Measurements from ENCODE around the gene NFAM1. TPM values are rescaled to one million over a fixed set of nuclear protein-coding genes. Genes with fewer than 3 reads are reported as not detected.

The NFAM1 gene
- total and polyA plus RNA-seq, 2 experiments from 2014 or later, result not detected

DNA sequence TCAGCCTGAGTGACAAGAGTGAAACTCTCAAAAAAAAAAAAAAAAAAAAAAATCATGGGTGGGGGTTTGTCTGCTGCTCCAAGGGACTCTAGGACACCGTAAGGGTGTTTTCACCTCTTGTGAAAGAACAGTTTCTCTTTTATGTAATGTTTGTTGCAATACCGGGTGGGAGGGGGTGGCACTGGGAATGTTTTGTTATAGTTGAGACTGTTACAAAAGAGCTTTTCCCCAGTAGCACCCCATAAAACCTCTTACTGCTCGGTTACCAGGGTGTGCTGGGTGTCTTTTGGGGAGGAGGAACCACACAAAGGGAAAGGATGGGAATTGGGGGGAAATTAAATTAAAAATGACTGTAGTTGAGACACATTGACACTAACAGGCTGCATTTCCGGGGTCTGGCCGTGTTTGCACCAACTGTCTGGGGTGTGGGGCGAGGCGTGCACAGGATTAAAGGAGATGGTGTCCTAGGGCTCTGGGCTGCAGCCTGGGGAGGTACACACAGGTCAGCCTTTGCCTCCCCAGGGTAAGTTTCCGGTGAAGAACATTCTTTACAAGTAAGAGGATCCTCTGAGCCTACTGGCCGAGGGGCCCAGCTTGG lies 1.6 kb downstream of the NFAM1 start:
- H3K9ac ChIP-seq, result no peak overlapping the region
- H3K9me3 ChIP-seq (ENCODE audit: low read depth), result no peaks in the 10 kb centered on the region
- H3K79me2 ChIP-seq (ENCODE audit: insufficient read depth), result no peaks in the 10 kb centered on the region
- no peaks in the 10 kb centered on the region for H3K36me3 ChIP-seq (ENCODE audit: low read depth)
- no peaks in the 10 kb centered on the region for H3F3A ChIP-seq (ENCODE audit: insufficient read depth)
- no peak overlapping the region for H3K27ac ChIP-seq
- WGBS, 2 experiments (ENCODE audit: low coverage in 1 of 2, low lambda C conversion rate in 2 of 2, missing lambda C conversion rate in 2 of 2), result 65 to 68% methylated on average over 9 of the region's 9 CpGs
- in situ Hi-C loops (cut with MboI), result loop anchor here (10.0 kb wide), 2 partner anchors 266 to 336 kb away; partner anchors contain the start of gene NDUFA6
- TF ChIP-seq EZH2 (IDR thresholded peaks at IDR 0.05; ENCODE audit: insufficient read depth, poor library complexity, severe bottlenecking) (no peak), EZH2phosphoT487 (IDR thresholded peaks at IDR 0.05; ENCODE audit: insufficient read depth, low read depth) (no peak)
- no peak overlapping the region for H3K4me2 ChIP-seq (ENCODE audit: unreplicated experiment)
- no peaks in the 10 kb centered on the region for H4K20me1 ChIP-seq (ENCODE audit: insufficient read depth)
- DNase-seq, result no peak
- no peaks in the 10 kb centered on the region for H3K9me2 ChIP-seq (ENCODE audit: insufficient read depth)
- no peak overlapping the region for H3K4me3 ChIP-seq
- H3K27me3 ChIP-seq (replicated peaks; ENCODE audit: insufficient read depth), result peaks cover 44% of the 10 kb centered on the region
- no peak overlapping the region for H2AFZ ChIP-seq
- no peaks in the 10 kb centered on the region for H3K4me1 ChIP-seq (ENCODE audit: insufficient read depth)

GRCh38 chr22:42428760-42429159 lies 3.4 kb downstream of the NFAM1 start:
- WGBS, 2 experiments (ENCODE audit: low coverage in 1 of 2, low lambda C conversion rate in 2 of 2, missing lambda C conversion rate in 2 of 2), result 41 to 66% methylated on average over 3 of the region's 3 CpGs
- H3K4me3 ChIP-seq, result no peak overlapping the region
- no peaks in the 10 kb centered on the region for H4K20me1 ChIP-seq (ENCODE audit: insufficient read depth)
- no peaks in the 10 kb centered on the region for H3F3A ChIP-seq (ENCODE audit: insufficient read depth)
- no peaks in the 10 kb centered on the region for H3K79me2 ChIP-seq (ENCODE audit: insufficient read depth)
- TF ChIP-seq EZH2 (IDR thresholded peaks at IDR 0.05; ENCODE audit: insufficient read depth, poor library complexity, severe bottlenecking), result no peak
- H3K9ac ChIP-seq, result no peak overlapping the region
- no peak overlapping the region for H3K27ac ChIP-seq
- H3K36me3 ChIP-seq (ENCODE audit: low read depth), result no peaks in the 10 kb centered on the region
- peaks cover 34% of the 10 kb centered on the region for H3K27me3 ChIP-seq (replicated peaks; ENCODE audit: insufficient read depth)
- no peak overlapping the region for H2AFZ ChIP-seq
- H3K9me3 ChIP-seq (ENCODE audit: low read depth), result no peaks in the 10 kb centered on the region
- no peak overlapping the region for H3K4me2 ChIP-seq (ENCODE audit: unreplicated experiment)
- DNase-seq, result no peak
- in situ Hi-C loops (cut with MboI), result no loop called here
- no peaks in the 10 kb centered on the region for H3K9me2 ChIP-seq (ENCODE audit: insufficient read depth)
- no peaks in the 10 kb centered on the region for H3K4me1 ChIP-seq (ENCODE audit: insufficient read depth)

DNA sequence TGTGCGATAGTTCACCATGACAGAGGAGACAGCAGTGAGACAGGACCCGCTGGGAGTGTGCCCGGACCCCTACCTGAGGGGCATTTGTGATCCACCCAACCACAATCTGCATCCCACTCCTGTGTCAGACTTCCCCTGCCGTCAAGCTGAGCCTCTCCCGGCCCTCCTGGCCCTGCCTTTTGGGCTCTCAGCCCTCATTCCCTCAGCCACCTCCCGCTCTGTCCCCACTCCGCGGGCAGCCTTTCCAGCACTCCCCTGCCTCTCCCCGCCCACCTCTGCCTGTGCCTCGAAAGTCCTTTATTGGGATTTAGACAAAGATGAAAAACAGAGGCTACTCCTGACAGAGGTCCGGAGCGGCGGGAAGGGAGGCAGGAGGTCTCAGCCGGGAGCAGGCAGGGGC lies 4.2 kb downstream of the NFAM1 start:
- DNase-seq, result no peak
- H4K20me1 ChIP-seq (ENCODE audit: insufficient read depth), result no peaks in the 10 kb centered on the region
- in situ Hi-C loops (cut with MboI), result no loop called here
- no peaks in the 10 kb centered on the region for H3K4me1 ChIP-seq (ENCODE audit: insufficient read depth)
- H3K79me2 ChIP-seq (ENCODE audit: insufficient read depth), result no peaks in the 10 kb centered on the region
- no peak overlapping the region for H3K4me2 ChIP-seq (ENCODE audit: unreplicated experiment)
- H3K4me3 ChIP-seq, result no peak overlapping the region
- no peak for TF ChIP-seq EZH2phosphoT487 (IDR thresholded peaks at IDR 0.05; ENCODE audit: insufficient read depth, low read depth)
- TF ChIP-seq EZH2 (IDR thresholded peaks at IDR 0.05; ENCODE audit: insufficient read depth, poor library complexity, severe bottlenecking), result no peak
- H3K27me3 ChIP-seq (replicated peaks; ENCODE audit: insufficient read depth), result peaks cover 27% of the 10 kb centered on the region
- no peaks in the 10 kb centered on the region for H3K36me3 ChIP-seq (ENCODE audit: low read depth)
- no peaks in the 10 kb centered on the region for H3F3A ChIP-seq (ENCODE audit: insufficient read depth)
- no peaks in the 10 kb centered on the region for H3K9me3 ChIP-seq (ENCODE audit: low read depth)
- H3K9ac ChIP-seq, result no peak overlapping the region
- no peak overlapping the region for H3K27ac ChIP-seq
- no peak overlapping the region for H2AFZ ChIP-seq
- no peaks in the 10 kb centered on the region for H3K9me2 ChIP-seq (ENCODE audit: insufficient read depth)
- 44 to 46% methylated on average over 9 to 14 of the region's 14 CpGs for WGBS, 2 experiments (ENCODE audit: low coverage in 1 of 2, low lambda C conversion rate in 2 of 2, missing lambda C conversion rate in 2 of 2)

GRCh38 chr22:42427167-42427566 lies 5.0 kb downstream of the NFAM1 start:
- no peaks in the 10 kb centered on the region for H3K9me2 ChIP-seq (ENCODE audit: insufficient read depth)
- H3K27me3 ChIP-seq (replicated peaks; ENCODE audit: insufficient read depth), result peaks cover 18% of the 10 kb centered on the region
- no peak overlapping the region for H3K4me3 ChIP-seq
- no peaks in the 10 kb centered on the region for H3K36me3 ChIP-seq (ENCODE audit: low read depth)
- in situ Hi-C loops (cut with MboI), result no loop called here
- no peak overlapping the region for H3K27ac ChIP-seq
- no peak for DNase-seq
- no peaks in the 10 kb centered on the region for H3K4me1 ChIP-seq (ENCODE audit: insufficient read depth)
- H2AFZ ChIP-seq, result no peak overlapping the region
- WGBS, 2 experiments (ENCODE audit: low coverage in 1 of 2, low lambda C conversion rate in 2 of 2, missing lambda C conversion rate in 2 of 2), result 56 to 61% methylated on average over 9 of the region's 9 CpGs
- no peaks in the 10 kb centered on the region for H3K9me3 ChIP-seq (ENCODE audit: low read depth)
- TF ChIP-seq EZH2phosphoT487 (IDR thresholded peaks at IDR 0.05; ENCODE audit: insufficient read depth, low read depth), result no peak
- TF ChIP-seq EZH2 (IDR thresholded peaks at IDR 0.05; ENCODE audit: insufficient read depth, poor library complexity, severe bottlenecking), result no peak
- H3K79me2 ChIP-seq (ENCODE audit: insufficient read depth), result no peaks in the 10 kb centered on the region
- H3K9ac ChIP-seq, result no peak overlapping the region
- H3K4me2 ChIP-seq (ENCODE audit: unreplicated experiment), result no peak overlapping the region
- H3F3A ChIP-seq (ENCODE audit: insufficient read depth), result no peaks in the 10 kb centered on the region
- no peaks in the 10 kb centered on the region for H4K20me1 ChIP-seq (ENCODE audit: insufficient read depth)

GRCh38 chr22:42425989-42426355 lies 6.2 kb downstream of the NFAM1 start:
- no peak for DNase-seq
- Histone ChIP-seq H3K9me3 (ENCODE audit: low read depth) (no peaks in the 10 kb centered on the region), H2AFZ (no peak overlapping the region), H3K4me3 (no peak overlapping the region), H3F3A (ENCODE audit: insufficient read depth) (no peaks in the 10 kb centered on the region), H3K79me2 (ENCODE audit: insufficient read depth) (no peaks in the 10 kb centered on the region), H3K27me3 (replicated peaks; ENCODE audit: insufficient read depth) (peaks cover 7% of the 10 kb centered on the region), H3K4me1 (ENCODE audit: insufficient read depth) (no peaks in the 10 kb centered on the region), H3K4me2 (ENCODE audit: unreplicated experiment) (no peak overlapping the region), H3K27ac (no peak overlapping the region), H3K9ac (no peak overlapping the region), H3K9me2 (ENCODE audit: insufficient read depth) (no peaks in the 10 kb centered on the region), H4K20me1 (ENCODE audit: insufficient read depth) (no peaks in the 10 kb centered on the region), H3K36me3 (ENCODE audit: low read depth) (no peaks in the 10 kb centered on the region)
- 48 to 92% methylated on average over 2 to 3 of the region's 3 CpGs for WGBS, 2 experiments (ENCODE audit: low coverage in 1 of 2, low lambda C conversion rate in 2 of 2, missing lambda C conversion rate in 2 of 2)
- in situ Hi-C loops (cut with MboI), result no loop called here
- TF ChIP-seq EZH2 (IDR thresholded peaks at IDR 0.05; ENCODE audit: insufficient read depth, poor library complexity, severe bottlenecking) (no peak), EZH2phosphoT487 (IDR thresholded peaks at IDR 0.05; ENCODE audit: insufficient read depth, low read depth) (no peak)
